PFSK-1 (cell line): ENCODE measurements around the gene MYH9.

Experiments
- FOXP2 ChIP-seq: optimal IDR thresholded peaks from 2 replicates; pipeline ENCODE3; 2011; ENCODE audit warnings: borderline replicate concordance, control low read depth, inconsistent platforms; ENCODE audit not compliant: insufficient read depth; ENCODE audit errors: extremely low read length, extremely low read depth
- POLR2AphosphoS5 ChIP-seq: IDR thresholded peaks from 2 replicates; pipeline ENCODE4 v1.6.1; 2012; ENCODE audit warnings: low read depth, mild to moderate bottlenecking, control low read depth, low read length, moderate library complexity
- SIN3A ChIP-seq: IDR thresholded peaks from 2 replicates; pipeline ENCODE4 v1.6.1; 2012; ENCODE audit warnings: mild to moderate bottlenecking, low read length, moderate library complexity, borderline replicate concordance; ENCODE audit not compliant: insufficient read depth
- TAF1 ChIP-seq: IDR thresholded peaks from 2 replicates; pipeline ENCODE4 v1.6.1; 2012; ENCODE audit warnings: low read length, control low read depth, borderline replicate concordance; ENCODE audit not compliant: insufficient read depth
- TF ChIP-seq, protein P1 (sequence below), 2 experiments: IDR thresholded peaks; 2 replicates each; pipeline versions ENCODE4 v1.6.1 to v1.8.0; 2011 to 2012; ENCODE audit warnings: low read depth in 2 of 2, low read length in 2 of 2, control low read depth in 1 of 2, inconsistent platforms in 1 of 2, mild to moderate bottlenecking in 1 of 2, moderate library complexity in 1 of 2; ENCODE audit not compliant: insufficient read depth in 1 of 2

MYH9 gene

DNA sequence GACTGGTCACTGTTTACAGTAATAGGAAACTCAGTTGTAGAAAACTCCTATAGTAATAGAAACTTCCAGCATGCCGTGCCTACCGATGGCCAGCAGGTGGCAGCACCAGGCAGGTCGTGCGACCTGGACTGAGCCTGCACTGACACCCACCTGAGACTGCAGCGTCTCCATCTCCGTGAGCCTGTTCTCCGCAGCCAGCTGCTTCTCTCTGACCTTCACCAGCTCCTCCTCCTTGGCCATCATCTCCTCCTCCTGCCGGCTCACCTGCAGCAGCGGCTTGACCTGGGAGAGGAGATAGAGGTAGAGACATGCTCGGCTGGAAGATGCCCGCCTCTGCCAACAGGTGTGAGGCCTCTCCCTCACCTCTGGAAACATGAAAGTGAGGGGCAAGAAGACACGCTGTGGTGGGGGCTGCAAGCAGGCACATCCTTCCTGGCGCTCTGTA, 86.4 kb downstream of the MYH9 start:
- TF ChIP-seq FOXP2 (peak; percentile 30), TAF1 (no peak)

DNA sequence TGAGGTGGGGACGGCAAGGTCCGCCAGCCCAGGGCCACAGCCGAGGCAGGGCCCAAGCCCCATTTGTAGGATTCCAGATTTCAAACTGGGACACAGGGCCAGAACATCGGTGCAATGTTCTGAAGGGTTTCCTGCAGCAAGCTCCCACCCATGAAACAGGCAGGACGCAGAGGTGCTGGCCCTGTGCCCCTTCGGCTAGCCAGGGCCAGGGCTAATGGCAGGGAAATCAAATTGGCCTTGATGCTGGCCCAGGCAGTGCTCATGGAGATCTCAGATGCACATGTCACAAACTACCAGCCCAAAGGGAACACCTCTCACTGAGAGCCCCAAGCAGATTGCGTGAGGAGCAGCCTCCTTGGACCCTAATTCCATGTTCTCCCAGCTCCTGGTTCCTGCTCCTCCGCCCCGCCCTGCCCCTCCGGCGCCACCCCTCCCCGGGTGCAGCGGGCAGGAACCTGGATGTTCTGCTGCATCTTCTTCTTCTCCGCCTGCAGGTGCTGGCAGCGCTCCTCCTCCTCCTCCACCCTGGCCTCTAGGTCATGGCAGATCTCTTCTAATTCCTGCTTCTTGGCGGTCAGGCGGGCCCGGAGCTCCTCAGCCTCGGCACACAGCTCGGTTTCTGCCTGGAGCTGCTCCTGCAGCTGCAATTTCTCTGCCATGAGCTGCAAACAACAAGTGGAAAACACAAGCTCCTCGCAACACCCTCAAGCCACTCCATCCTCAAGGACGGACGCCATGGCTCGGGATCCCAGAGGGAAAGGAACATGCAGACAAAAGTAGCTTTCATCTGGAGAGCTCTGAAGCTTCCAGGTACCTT, 87.2 kb downstream of the MYH9 start:
- TF ChIP-seq POLR2AphosphoS5: no peak
- TF ChIP-seq, protein P1, sequence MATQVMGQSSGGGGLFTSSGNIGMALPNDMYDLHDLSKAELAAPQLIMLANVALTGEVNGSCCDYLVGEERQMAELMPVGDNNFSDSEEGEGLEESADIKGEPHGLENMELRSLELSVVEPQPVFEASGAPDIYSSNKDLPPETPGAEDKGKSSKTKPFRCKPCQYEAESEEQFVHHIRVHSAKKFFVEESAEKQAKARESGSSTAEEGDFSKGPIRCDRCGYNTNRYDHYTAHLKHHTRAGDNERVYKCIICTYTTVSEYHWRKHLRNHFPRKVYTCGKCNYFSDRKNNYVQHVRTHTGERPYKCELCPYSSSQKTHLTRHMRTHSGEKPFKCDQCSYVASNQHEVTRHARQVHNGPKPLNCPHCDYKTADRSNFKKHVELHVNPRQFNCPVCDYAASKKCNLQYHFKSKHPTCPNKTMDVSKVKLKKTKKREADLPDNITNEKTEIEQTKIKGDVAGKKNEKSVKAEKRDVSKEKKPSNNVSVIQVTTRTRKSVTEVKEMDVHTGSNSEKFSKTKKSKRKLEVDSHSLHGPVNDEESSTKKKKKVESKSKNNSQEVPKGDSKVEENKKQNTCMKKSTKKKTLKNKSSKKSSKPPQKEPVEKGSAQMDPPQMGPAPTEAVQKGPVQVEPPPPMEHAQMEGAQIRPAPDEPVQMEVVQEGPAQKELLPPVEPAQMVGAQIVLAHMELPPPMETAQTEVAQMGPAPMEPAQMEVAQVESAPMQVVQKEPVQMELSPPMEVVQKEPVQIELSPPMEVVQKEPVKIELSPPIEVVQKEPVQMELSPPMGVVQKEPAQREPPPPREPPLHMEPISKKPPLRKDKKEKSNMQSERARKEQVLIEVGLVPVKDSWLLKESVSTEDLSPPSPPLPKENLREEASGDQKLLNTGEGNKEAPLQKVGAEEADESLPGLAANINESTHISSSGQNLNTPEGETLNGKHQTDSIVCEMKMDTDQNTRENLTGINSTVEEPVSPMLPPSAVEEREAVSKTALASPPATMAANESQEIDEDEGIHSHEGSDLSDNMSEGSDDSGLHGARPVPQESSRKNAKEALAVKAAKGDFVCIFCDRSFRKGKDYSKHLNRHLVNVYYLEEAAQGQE (IDR thresholded peaks at IDR 0.05; ENCODE audit: insufficient read depth in 1 of 2, low read depth in 2 of 2, low read length in 2 of 2): no peak
- TF ChIP-seq TAF1: no peak
- no peak for TF ChIP-seq FOXP2
- no peak for TF ChIP-seq SIN3A

DNA sequence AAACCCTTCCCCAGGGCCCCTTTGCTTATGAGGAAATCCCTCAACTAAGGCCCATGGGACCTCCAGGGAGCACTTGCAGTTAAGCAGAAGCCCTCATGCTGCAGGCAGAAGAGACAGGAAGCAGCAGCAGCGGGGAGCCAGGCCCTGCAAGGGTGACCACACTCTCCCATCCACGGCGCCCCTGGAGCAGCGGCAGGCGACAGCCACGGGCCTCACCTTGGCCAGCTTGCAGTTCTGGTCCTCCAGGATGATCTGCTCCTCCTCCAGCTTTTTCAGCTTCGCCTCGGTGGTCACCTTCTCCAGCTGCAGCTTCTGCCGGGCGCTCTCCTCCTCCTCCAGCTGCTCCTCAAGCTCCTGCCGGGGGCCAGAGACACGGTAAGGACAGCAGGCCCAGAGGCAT, 87.9 kb downstream of the MYH9 start:
- TF ChIP-seq, protein P1 (IDR thresholded peaks at IDR 0.05; ENCODE audit: insufficient read depth in 1 of 2, low read depth in 2 of 2, low read length in 2 of 2): no peak
- TF ChIP-seq POLR2AphosphoS5 (no peak), SIN3A (no peak), TAF1 (no peak), FOXP2 (no peak)

DNA sequence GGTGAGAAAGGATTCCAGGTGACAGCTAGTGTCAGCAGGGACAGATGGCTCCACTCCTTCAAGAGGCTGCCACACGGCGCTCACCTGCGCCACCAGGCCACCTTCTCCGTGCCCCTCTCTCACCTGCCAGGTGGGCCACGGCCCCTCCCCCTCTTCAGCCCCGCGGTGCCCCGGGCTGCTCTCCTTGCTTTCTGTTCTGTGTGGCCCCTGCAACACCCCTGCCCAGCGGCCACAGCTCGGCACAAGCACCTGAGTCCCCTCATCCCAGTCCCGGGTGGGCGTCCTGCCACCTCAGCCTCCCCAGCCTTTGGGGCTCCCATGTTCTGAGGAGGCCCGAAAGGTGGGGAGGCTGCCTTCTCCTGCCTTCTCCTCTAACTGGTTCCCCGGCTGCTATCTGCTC, 88.5 kb downstream of the MYH9 start:
- TF ChIP-seq, protein P1 (IDR thresholded peaks at IDR 0.05; ENCODE audit: insufficient read depth in 1 of 2, low read depth in 2 of 2, low read length in 2 of 2): no peak
- TF ChIP-seq POLR2AphosphoS5 (no peak), FOXP2 (no peak), SIN3A (no peak), TAF1 (no peak)

DNA sequence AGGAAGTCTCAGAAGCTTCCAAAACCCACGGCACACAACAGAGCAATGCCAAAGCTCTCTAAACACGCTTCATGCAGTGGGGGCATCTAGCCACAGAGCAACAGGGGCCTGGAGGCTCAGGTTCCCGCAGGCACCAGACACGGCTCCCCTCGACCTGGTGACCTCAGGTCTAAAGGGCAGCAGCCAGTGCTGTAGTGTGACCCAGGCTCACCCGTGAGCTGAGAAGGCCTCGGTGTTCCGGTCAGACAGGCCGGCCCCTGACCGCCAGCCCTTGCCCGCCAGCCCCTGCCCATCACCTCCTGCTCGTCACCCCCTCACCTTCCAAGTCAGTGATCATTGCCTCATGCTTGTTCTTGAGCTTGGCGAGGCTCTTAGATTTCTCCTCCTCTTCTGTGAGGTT, 89.2 kb downstream of the MYH9 start:
- TF ChIP-seq, protein P1 (IDR thresholded peaks at IDR 0.05; ENCODE audit: insufficient read depth in 1 of 2, low read depth in 2 of 2, low read length in 2 of 2): no peak
- TF ChIP-seq FOXP2: no peak
- TF ChIP-seq SIN3A: no peak
- no peak for TF ChIP-seq POLR2AphosphoS5
- TF ChIP-seq TAF1: no peak
